GM18526 (cell line): Measurements from ENCODE around the gene AKAP11.

ENCODE experiments used
- POLR2A ChIP-seq: IDR thresholded peaks from 3 replicates; pipeline ENCODE4 v1.6.1; 2011; ENCODE audit not compliant: insufficient read length; ENCODE audit errors: extremely low read depth

The AKAP11 gene

GRCh38 chr13:42355491-42356183, 83.7 kb downstream of the AKAP11 start:
- no peak for TF ChIP-seq POLR2A

- TF ChIP-seq POLR2A, result no peak
These were observed 84.2 kb downstream of the AKAP11 start for GRCh38 chr13:42356184-42356575.

GRCh38 chr13:42360046-42360574, 88.2 kb downstream of the AKAP11 start:
- TF ChIP-seq POLR2A, result no peak

- no peak for TF ChIP-seq POLR2A
These were observed 89.7 kb downstream of the AKAP11 start for GRCh38 chr13:42361701-42362100.

- TF ChIP-seq POLR2A, result no peak
These were observed 92.1 kb downstream of the AKAP11 start for GRCh38 chr13:42363941-42364612.

- no peak for TF ChIP-seq POLR2A
These were observed 92.7 kb downstream of the AKAP11 start for GRCh38 chr13:42364613-42365000.

- TF ChIP-seq POLR2A, result no peak
These were observed 95.9 kb downstream of the AKAP11 start for GRCh38 chr13:42367831-42368230.

- TF ChIP-seq POLR2A, result no peak
These were observed 97.3 kb downstream of the AKAP11 start for GRCh38 chr13:42369071-42369797.

GRCh38 chr13:42370229-42370628, 98.3 kb downstream of the AKAP11 start:
- TF ChIP-seq POLR2A, result no peak
